Activated naive CD4-positive, alpha-beta T cell treated with anti-CD3 and anti-CD28 coated beads, Interleukin-2, amount 50 U/mL, for 72 hours (primary cell): Measurements from ENCODE around the gene CADPS. TPM values are rescaled to one million over a fixed set of nuclear protein-coding genes. Genes with fewer than 3 reads are reported as not detected.

Experiments
- ATAC-seq, 2 donors: fragments of 150-1000 bp; cut with Tn5 transposase; 2 replicates each; pipeline ENCODE4 v1.10.0; 2021; ENCODE audit warnings: mild to moderate bottlenecking in 2 of 2, moderate library complexity in 2 of 2
- DNase-seq, 2 donors: peaks; one replicate each; pipeline ENCODE4 v3.0.0; 2021 to 2022; ENCODE audit warnings: low spot score in 2 of 2
- H3K27ac Mint-ChIP-seq, 2 donors: one replicate each; pipeline ENCODE4 v1.8.0; 2022; ENCODE audit warnings: mild to moderate bottlenecking in 2 of 2, mixed read lengths in 2 of 2
- H3K36me3 Mint-ChIP-seq, 2 donors: one replicate each; pipeline ENCODE4 v1.8.0; 2022; ENCODE audit warnings: mixed read lengths in 2 of 2
- H3K9me3 Mint-ChIP-seq, 2 donors: one replicate each; pipeline ENCODE4 v1.8.0; 2022; ENCODE audit warnings: mixed read lengths in 2 of 2
- total RNA-seq, 2 donors: library from RNA; stranded (reverse); gene quantifications; one replicate each; pipeline ENCODE4 v1.2.3, GENCODE V29; 2022

The CADPS gene
- total RNA-seq, 2 donors from 2014 or later = not detected

DNA sequence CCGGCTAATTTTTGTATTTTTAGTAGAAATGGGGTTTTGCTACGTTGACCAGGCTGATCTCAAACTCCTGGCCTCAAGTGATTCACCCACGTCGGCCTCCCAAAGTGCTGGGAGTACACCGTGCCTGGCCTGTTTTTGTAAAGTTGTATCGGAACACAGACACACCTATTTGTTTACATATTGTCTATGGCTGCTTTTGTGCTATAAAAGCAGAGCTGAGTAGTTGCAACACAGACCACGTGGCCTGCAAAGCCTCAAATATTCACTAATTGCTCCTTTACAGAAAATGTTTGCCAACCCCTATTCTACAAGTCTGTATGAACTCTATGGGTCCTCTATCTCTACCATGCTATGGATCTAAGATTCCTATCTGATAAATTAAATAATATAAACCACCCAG lies 175.5 kb downstream of the CADPS start:
- peaks cover 0 to 8% of the 10 kb centered on the region in 2 donors for H3K9me3 Mint-ChIP-seq
- no peaks in the 10 kb centered on the region for H3K36me3 Mint-ChIP-seq
- no peak for DNase-seq
- no peak overlapping the region for H3K27ac Mint-ChIP-seq
- no peak for ATAC-seq

DNA sequence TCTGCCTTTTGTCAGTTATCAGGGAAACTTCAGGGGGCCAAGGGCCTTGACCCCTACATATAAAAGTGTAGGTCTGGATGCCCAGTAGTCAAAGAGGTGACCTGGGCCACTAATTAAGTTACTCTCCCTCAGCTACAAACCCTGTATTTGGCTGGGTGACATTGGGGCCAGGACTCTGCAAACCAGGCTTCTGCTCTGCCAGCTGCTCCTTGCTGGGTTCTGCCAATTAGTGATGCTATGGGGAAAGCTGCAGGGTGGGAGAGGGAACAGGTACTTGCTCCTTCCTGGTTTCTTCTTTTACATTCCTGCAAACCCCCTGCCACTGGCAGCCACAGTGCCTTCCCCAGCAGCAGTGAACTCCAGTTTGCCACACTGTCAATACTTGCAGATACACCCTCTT lies 179.2 kb downstream of the CADPS start:
- ATAC-seq = no peak
- H3K36me3 Mint-ChIP-seq = no peaks in the 10 kb centered on the region
- H3K9me3 Mint-ChIP-seq = peaks cover 8 to 10% of the 10 kb centered on the region in 2 donors
- no peak overlapping the region for H3K27ac Mint-ChIP-seq
- DNase-seq = no peak

- Mint-ChIP-seq H3K36me3 (no peaks in the 10 kb centered on the region), H3K27ac (no peak overlapping the region), H3K9me3 (peaks cover 3 to 8% of the 10 kb centered on the region in 2 donors)
- ATAC-seq (no peak), DNase-seq (no peak)
Observed at GRCh38 chr3:62688812-62689211, 186.4 kb downstream of the CADPS start.

- no peaks in the 10 kb centered on the region for H3K36me3 Mint-ChIP-seq
- H3K9me3 Mint-ChIP-seq = peaks cover under 1 to 5% of the 10 kb centered on the region in 2 donors
- DNase-seq (no peak), ATAC-seq (no peak)
- no peak overlapping the region for H3K27ac Mint-ChIP-seq
Observed at GRCh38 chr3:62688050-62688449, 187.2 kb downstream of the CADPS start.

GRCh38 chr3:62686503-62687294 lies 188.5 kb downstream of the CADPS start:
- DNase-seq = no peak
- peaks cover 0 to 4% of the 10 kb centered on the region in 2 donors for H3K9me3 Mint-ChIP-seq
- H3K36me3 Mint-ChIP-seq = no peaks in the 10 kb centered on the region
- no peak for ATAC-seq
- H3K27ac Mint-ChIP-seq = no peak overlapping the region

DNA sequence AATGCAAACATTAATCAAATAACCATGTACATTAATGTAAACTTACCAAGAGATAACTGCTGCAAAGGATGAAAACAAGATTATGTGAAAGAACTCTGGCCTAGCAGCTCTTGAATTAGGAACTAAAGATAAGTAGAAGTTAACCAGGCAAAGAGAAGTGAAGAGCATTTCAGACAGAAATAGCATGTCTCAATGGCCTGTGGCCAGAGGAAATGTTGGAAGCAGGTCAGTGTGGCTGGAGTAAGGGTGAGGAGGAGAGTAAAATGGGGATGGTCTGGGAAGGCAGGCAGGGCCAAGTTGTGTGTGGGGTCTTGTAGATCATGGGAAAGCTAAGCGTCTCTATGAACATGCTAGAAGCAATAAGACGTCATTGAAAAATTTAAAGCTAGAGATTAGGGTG lies 192.4 kb downstream of the CADPS start:
- Mint-ChIP-seq H3K36me3 (no peaks in the 10 kb centered on the region), H3K27ac (no peak overlapping the region), H3K9me3 (peaks cover 8 to 10% of the 10 kb centered on the region in 2 donors)
- DNase-seq (no peak), ATAC-seq (no peak)

DNA sequence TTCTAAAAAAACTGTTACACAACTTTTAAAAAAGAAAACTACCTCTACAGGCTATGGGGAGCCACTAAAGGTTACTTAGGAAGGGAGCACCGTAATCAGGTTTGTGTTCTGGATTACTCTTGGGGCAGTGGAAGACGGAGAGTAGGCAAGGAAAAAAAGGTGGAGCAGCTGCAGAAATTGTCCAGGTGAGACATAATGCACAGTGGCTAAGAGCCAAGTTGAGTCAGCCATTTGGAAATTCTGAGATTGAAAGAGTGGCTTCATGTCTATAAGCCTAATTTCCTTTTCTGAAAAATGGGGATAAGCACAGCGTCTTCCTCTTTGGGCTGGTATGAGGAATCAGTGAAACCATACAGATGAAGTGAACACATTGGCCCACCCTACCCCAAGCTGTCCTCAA lies 195.2 kb downstream of the CADPS start:
- Mint-ChIP-seq H3K27ac (no peak overlapping the region), H3K9me3 (peaks cover 8 to 10% of the 10 kb centered on the region in 2 donors), H3K36me3 (no peaks in the 10 kb centered on the region)
- no peak for ATAC-seq
- no peak for DNase-seq

GRCh38 chr3:62678841-62679240 lies 196.4 kb downstream of the CADPS start:
- Mint-ChIP-seq H3K36me3 (no peaks in the 10 kb centered on the region), H3K9me3 (peaks cover 8 to 10% of the 10 kb centered on the region in 2 donors), H3K27ac (no peak overlapping the region)
- ATAC-seq (no peak), DNase-seq (no peak)

GRCh38 chr3:62677926-62678325 lies 197.3 kb downstream of the CADPS start:
- DNase-seq (no peak), ATAC-seq (no peak)
- Mint-ChIP-seq H3K9me3 (peaks cover 7 to 10% of the 10 kb centered on the region in 2 donors), H3K36me3 (peaks cover 0 to under 1% of the 10 kb centered on the region in 2 donors), H3K27ac (no peak overlapping the region)

DNA sequence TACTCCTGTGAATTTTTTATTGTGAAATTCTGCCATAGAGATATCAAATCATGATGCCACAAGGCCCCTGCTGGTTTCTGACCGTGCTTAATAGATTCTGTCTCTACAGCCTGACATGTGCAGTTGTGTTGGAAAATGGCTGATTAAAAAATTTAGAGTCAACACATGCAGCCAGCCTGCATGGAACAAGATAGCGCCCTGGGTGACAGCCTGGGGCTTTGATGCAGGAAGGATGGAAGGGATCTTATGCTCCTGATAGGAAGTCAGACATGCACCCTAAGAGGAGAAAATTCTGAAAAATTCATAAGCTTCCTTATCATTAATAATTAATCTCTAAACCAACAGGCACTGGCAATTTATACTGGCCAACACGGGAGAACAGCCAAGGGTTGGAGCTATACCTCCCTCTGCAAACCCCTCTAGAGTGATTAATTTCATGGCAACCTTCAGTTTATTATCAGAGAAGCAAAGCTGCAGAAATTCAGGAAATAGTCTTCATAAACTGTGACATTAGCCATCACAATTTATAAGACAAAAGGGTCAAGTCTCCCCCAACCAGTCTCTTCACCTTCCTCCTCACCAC lies 198.4 kb downstream of the CADPS start:
- DNase-seq (no peak), ATAC-seq (no peak)
- peaks cover 9 to 14% of the 10 kb centered on the region in 2 donors for H3K9me3 Mint-ChIP-seq
- H3K27ac Mint-ChIP-seq = no peak overlapping the region
- H3K36me3 Mint-ChIP-seq = peaks cover 0 to 10% of the 10 kb centered on the region in 2 donors

DNA sequence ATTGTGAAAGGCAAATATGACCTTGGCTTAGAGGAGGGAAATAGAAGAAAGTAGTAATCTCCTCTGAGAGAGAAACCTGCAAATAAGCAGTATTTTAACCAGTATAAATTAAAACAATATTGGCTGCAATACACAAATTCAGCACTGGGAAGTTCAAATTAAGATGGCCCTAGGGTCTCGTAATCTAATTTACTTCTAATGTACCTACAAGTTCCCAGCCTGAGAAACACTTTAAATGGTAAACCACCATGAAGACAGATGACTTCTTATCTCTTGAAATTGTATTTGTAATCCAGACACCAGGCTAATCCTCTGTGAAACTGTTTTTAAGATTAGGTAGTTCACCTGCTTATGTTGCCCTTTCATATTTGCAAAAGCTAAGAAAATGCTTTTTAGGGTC lies 199.7 kb downstream of the CADPS start:
- H3K27ac Mint-ChIP-seq = no peak overlapping the region
- peaks cover 5 to 11% of the 10 kb centered on the region in 2 donors for H3K9me3 Mint-ChIP-seq
- DNase-seq = no peak
- H3K36me3 Mint-ChIP-seq = peaks cover 0 to 10% of the 10 kb centered on the region in 2 donors
- no peak for ATAC-seq

GRCh38 chr3:62672988-62673313 lies 202.3 kb downstream of the CADPS start:
- no peak overlapping the region for H3K27ac Mint-ChIP-seq
- ATAC-seq (no peak), DNase-seq (no peak)
- H3K36me3 Mint-ChIP-seq = peaks cover 0 to 10% of the 10 kb centered on the region in 2 donors
- H3K9me3 Mint-ChIP-seq = peaks cover 4 to 8% of the 10 kb centered on the region in 2 donors

GRCh38 chr3:62672270-62672987 lies 202.8 kb downstream of the CADPS start:
- H3K9me3 Mint-ChIP-seq = peaks cover 4 to 8% of the 10 kb centered on the region in 2 donors
- no peak for ATAC-seq

DNA sequence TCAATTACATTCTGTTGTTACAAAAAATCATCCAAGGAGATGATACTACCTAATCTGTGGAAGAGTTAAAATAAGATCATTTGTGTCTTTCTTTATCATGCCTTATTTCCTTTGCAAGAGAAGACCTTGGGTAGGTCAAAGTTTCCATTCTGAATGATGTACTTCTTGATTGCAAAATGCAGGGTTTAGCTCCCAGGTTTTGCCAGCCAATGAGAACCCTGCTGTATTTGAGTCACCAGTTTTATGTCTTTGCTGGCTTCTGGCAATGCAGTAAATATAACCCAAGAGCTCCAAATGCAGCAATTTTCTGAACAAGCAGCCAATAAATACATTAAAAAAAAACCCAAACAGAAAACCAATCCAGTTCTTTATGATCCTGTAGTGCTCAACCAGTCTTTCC lies 204.9 kb downstream of the CADPS start:
- Mint-ChIP-seq H3K27ac (no peak overlapping the region), H3K9me3 (peaks cover 4 to 8% of the 10 kb centered on the region in 2 donors), H3K36me3 (peaks cover 0 to 10% of the 10 kb centered on the region in 2 donors)
- DNase-seq = no peak
- ATAC-seq = no peak

More at GRCh38 chr3:62672270-62672987, 202.8 kb downstream of the CADPS start:
- Mint-ChIP-seq H3K36me3 (peaks cover 0 to 10% of the 10 kb centered on the region in 2 donors), H3K27ac (no peak overlapping the region)
- DNase-seq = no peak

DNA sequence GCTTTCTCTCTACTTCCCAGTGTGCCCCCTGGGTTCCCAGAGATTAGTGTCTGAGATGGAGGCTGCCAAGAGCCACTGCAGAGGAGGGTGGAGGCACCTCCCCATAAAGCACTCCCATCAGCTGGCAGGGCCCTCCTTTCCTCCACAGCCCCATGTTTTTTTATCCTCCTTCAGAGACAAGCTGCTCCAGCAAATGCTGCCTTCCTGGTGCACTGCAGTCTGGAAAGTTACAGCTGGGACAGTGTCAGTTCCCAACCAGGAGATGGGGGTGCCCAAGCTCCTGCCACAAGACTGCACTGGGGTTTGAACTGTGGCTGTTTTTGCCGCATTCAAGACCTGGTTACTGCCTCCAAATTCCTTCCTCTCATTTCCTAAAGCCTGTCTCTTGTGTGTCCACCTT lies 206.1 kb downstream of the CADPS start:
- no peak for ATAC-seq
- Mint-ChIP-seq H3K9me3 (peaks cover 4 to 8% of the 10 kb centered on the region in 2 donors), H3K36me3 (peaks cover 0 to 10% of the 10 kb centered on the region in 2 donors), H3K27ac (no peak overlapping the region)
- DNase-seq = no peak

DNA sequence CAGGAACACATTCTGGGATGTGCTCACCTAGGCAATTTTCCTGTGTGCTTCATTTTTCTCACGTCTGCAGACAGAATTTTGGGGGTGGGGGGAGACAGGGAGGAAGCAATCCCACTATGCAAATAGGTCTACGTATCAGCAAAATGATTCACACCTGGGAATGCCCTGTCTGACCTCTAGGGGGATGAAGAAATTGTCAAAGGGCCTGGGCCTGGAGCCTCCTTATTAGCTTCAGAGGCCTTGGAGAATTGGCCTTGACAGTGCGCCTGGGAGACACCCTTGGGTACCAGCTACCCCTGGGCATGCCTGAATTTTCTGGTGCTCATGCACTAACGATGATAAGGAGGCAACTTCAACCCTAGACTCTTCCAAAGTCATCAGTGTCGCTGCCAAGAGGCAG lies 207.5 kb downstream of the CADPS start:
- ATAC-seq (no peak), DNase-seq (no peak)
- H3K27ac Mint-ChIP-seq = no peak overlapping the region
- peaks cover 0 to 7% of the 10 kb centered on the region in 2 donors for H3K36me3 Mint-ChIP-seq
- H3K9me3 Mint-ChIP-seq = peaks cover 4 to 8% of the 10 kb centered on the region in 2 donors
